ENCODE data around the gene PRSS50.

GRCh38 chr3:46667657-46668056 lies 50.0 kb downstream of the PRSS50 start:
- TF ChIP-seq, protein P1, sequence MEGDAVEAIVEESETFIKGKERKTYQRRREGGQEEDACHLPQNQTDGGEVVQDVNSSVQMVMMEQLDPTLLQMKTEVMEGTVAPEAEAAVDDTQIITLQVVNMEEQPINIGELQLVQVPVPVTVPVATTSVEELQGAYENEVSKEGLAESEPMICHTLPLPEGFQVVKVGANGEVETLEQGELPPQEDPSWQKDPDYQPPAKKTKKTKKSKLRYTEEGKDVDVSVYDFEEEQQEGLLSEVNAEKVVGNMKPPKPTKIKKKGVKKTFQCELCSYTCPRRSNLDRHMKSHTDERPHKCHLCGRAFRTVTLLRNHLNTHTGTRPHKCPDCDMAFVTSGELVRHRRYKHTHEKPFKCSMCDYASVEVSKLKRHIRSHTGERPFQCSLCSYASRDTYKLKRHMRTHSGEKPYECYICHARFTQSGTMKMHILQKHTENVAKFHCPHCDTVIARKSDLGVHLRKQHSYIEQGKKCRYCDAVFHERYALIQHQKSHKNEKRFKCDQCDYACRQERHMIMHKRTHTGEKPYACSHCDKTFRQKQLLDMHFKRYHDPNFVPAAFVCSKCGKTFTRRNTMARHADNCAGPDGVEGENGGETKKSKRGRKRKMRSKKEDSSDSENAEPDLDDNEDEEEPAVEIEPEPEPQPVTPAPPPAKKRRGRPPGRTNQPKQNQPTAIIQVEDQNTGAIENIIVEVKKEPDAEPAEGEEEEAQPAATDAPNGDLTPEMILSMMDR (IDR thresholded peaks at IDR 0.05), result no peak
- TF ChIP-seq ZFX (IDR thresholded peaks at IDR 0.05; ENCODE audit: borderline replicate concordance), result no peak

Measured in 22Rv1 (cell line).